ENCODE data around the gene DGCR6L. TPM values are rescaled to one million over a fixed set of nuclear protein-coding genes. Genes with fewer than 3 reads are reported as not detected.

DGCR6L gene
- total RNA-seq, 1 experiment from 2014 or later = 38.6 TPM

- Histone ChIP-seq H3K4ac (ENCODE audit: low read depth, low read length) (no peak overlapping the region), H3K56ac (ENCODE audit: insufficient read length, low read depth, low read length) (no peak overlapping the region), H3T11ph (ENCODE audit: low read length) (no peak overlapping the region), H2BK120ac (ENCODE audit: low read depth, low read length, poor library complexity, severe bottlenecking) (no peak overlapping the region), H3K79me2 (ENCODE audit: insufficient read depth, low read length) (no peaks in the 10 kb centered on the region), H3K27ac (ENCODE audit: insufficient read length, low read depth, low read length) (no peak overlapping the region), H2BK15ac (ENCODE audit: low read depth, low read length) (no peak overlapping the region), H3K23ac (ENCODE audit: insufficient read length, low read depth, low read length) (no peak overlapping the region), H4K8ac (replicated peaks; ENCODE audit: insufficient read length, low read depth, low read length) (no peak overlapping the region), H2AFZ (ENCODE audit: low read length) (no peak overlapping the region), H4K5ac (ENCODE audit: insufficient read length, low read depth, low read length) (no peak overlapping the region), H3K14ac (ENCODE audit: insufficient read depth, low read length) (no peak overlapping the region), H3K79me1 (ENCODE audit: insufficient read depth, low read depth, low read length, poor library complexity, severe bottlenecking) (no peaks in the 10 kb centered on the region), H3K18ac (ENCODE audit: insufficient read length, low read depth, low read length) (no peak overlapping the region), H3K23me2 (ENCODE audit: insufficient read length, low read depth, low read length, poor library complexity, severe bottlenecking) (peaks cover 5% of the 10 kb centered on the region), H4K91ac (ENCODE audit: insufficient read length, low read depth, low read length) (no peak overlapping the region), H3K4me1 (ENCODE audit: insufficient read depth, low read length) (no peaks in the 10 kb centered on the region), H3K9ac (ENCODE audit: extremely low read depth, insufficient read length, low read length) (no peak overlapping the region), H4K20me1 (ENCODE audit: control insufficient read depth, insufficient read depth, insufficient read length) (no peaks in the 10 kb centered on the region), H2AK5ac (ENCODE audit: insufficient read length, low read length) (no peak overlapping the region), H2BK20ac (ENCODE audit: low read depth, low read length, poor library complexity, severe bottlenecking) (no peak overlapping the region), H2BK12ac (ENCODE audit: insufficient read length, low read depth, low read length) (no peak overlapping the region), H3K4me2 (ENCODE audit: insufficient read depth, insufficient read length, low read length) (no peak overlapping the region), H3K27me3 (ENCODE audit: insufficient read depth, low read length) (peaks cover under 1% of the 10 kb centered on the region; the same call in 1 of the 2 replicates), H3K9me3 (ENCODE audit: control insufficient read depth, low read depth, low read length) (no peaks in the 10 kb centered on the region), H2BK5ac (ENCODE audit: insufficient read length, low read length) (no peak overlapping the region)
- H3K9me3 Mint-ChIP-seq = no peaks in the 10 kb centered on the region
- no peak overlapping the region for H3K4me3 Mint-ChIP-seq
- TF ChIP-seq CTCF (conservative IDR thresholded peaks at IDR 0.05) = no peak
- no CpG with 5 or more reads among the region's 12 CpGs for WGBS (ENCODE audit: extremely low coverage, insufficient read length, low lambda C conversion rate)
- DNase-seq = no peak
- peaks cover 40% of the 10 kb centered on the region for H3K27me3 Mint-ChIP-seq (ENCODE audit: low read depth)
- no peak overlapping the region for H3K27ac Mint-ChIP-seq
- no peaks in the 10 kb centered on the region for H3K36me3 Mint-ChIP-seq (ENCODE audit: insufficient read depth in 1 of 3, low read depth in 3 of 3)
- peaks cover 4 to 10% of the 10 kb centered on the region in 2 experiments; a peak in 3 of 4 replicates for H3K4me1 Mint-ChIP-seq
Observed at GRCh38 chr22:20295262-20296064, 24.4 kb downstream of the DGCR6L start.

Data from H9 (cell line).